ENCODE measurements around the gene WLS.
"Not testable (repeated sequence)": the region's sequence is repeated elsewhere in the genome, so short reads cannot be mapped to it uniquely, and the experiment has no call there.

The WLS gene

DNA sequence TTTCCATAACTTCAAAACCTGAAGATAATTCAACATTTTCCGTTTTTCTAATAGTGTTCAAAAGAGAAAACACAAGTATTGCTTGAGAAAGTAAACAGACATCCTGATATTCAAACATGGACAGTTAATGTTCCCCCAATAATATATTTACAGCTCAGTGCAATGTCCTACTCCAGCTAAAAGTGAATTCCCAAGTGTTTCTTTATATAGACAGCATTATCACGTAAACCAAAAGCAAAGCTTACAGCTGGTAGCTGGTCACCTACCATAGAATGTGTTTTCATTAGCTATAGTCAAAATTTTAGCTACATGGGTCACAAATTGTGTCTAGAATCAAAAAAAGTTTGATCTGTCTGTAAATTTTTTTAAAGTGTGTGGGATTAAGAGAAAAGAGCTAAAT lies 34.9 kb downstream of the WLS start:
- DNase-seq = no peak

DNA sequence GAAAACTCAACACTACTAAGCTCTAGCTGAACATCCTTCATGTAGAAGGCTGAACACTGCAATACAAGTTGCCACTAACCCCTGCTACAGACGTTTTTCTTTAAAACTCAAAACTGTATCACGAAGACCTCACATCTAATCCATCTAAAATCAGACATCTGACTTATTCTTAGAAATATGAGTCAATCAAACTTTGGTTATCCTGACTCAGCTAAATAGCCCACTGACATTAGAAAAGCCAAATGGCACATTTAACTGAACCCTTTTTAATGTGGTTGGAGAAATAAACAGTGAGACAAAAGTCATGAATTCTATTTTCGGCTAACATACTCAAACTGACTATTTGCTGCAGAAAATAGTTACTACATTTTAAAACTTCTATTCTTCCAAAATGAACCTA lies 35.6 kb downstream of the WLS start:
- no peak for DNase-seq

- DNase-seq = no peak
Measured at GRCh38 chr1:68191717-68192116, 40.6 kb downstream of the WLS start.

DNA sequence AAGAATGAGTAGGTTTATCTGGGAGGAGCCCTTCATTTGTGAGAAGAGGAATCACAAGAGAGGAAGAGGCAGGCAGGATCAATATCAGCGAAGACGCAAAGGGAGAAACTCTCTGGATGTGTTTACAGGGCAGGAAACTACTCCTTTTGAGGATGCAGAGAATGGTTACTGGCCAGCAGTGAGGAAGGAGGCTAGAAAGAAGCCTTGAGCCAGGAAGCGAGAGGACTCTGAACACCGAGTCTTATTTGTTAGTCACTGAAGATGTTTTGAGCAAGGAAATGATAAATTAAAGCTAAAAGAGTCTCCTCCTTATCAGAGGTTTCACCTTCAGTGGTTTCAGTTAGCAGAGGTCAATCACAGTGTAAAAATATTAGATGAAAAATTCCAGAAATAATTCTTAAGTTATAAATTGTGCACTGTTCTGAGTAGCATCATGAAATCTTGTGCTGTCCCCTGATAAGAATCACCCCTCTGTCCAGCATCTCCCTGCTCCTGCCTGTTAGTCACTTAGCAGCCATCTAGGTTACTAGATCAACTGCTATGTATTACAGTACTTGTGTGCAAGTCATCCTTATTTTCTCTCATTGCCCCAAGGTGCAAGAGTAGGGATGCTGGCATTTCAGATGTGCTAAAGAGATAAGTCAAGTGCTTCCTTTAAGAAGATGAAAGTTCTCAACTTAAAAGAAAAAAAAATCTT lies 43.5 kb downstream of the WLS start:
- DNase-seq = no peak

DNA sequence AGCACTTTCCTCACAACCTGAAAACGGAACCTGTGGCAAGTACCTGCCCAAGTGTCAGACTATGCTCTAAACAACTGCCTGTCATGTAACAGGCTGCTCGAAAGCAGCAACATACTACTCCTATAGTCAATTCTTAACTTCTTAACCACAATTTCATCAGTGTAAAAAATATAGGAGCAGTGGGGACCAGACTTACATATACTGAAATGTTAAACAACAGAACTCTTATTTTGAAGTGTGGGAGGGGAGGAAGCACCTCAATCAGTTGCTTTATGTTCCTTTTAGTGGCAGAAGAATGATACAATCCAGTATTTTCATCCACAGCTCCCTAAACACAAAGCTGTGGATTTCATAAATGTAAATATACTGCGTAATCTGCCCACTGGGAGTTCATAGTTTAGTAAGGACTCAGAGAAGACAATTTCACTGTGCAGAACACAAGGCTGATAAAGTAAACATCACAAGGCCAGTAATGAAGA lies 44.2 kb downstream of the WLS start:
- DNase-seq = no peak

GRCh38 chr1:68185743-68186142 lies 46.6 kb downstream of the WLS start:
- no peak for DNase-seq

GRCh38 chr1:68183895-68184294 lies 48.4 kb downstream of the WLS start:
- DNase-seq = no peak

DNA sequence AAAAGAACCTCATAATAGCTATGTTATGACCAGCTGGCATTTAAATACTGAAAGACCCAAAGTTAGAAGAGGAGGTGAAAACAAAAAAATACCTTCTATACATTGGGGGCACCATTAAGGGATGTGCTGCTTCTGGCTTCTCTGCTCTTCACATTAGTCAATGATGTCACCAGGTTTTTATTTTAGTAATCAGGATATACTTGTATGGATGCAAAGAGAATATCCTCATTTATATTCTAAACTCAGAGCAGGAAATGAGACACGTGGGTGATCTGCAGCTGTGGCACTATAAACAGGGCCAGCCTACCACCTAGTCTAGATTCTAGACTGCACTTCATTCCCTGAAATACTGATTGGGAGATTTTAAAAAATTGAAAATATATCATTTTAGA lies 51.2 kb downstream of the WLS start:
- DNase-seq = no peak

- DNase-seq = no peak
Measured at GRCh38 chr1:68180441-68181164, 51.7 kb downstream of the WLS start.

DNA sequence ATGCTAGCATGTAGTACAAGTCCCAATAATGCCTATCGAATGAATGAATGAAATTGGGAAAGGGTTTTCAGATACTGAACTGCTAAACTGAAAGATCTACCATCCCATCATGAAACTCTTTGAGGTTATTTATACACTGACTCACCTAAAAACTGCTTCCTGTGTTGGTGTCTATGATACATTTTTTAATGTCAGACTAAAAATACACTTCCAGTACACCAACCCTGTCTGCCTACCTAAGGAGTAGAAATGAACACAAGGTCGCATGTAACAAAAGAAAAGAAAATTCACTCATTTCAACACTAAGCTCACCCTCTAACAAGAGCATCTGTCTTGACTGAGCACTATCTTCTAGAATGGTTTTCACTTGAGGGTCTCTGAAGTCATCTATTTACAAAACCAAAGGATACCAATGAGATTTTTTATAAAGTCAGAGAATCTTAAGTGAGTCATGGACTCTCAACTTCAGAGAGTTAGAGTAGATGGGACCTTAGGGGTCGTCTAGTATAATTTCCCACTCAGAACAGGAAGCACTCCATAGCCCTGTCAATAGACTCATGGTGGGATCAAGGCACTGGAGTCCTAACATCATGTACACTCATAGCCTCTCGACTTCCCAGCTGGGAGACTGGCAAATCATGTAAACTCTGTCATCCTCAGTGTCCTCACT lies 53.4 kb downstream of the WLS start:
- DNase-seq = no peak

DNA sequence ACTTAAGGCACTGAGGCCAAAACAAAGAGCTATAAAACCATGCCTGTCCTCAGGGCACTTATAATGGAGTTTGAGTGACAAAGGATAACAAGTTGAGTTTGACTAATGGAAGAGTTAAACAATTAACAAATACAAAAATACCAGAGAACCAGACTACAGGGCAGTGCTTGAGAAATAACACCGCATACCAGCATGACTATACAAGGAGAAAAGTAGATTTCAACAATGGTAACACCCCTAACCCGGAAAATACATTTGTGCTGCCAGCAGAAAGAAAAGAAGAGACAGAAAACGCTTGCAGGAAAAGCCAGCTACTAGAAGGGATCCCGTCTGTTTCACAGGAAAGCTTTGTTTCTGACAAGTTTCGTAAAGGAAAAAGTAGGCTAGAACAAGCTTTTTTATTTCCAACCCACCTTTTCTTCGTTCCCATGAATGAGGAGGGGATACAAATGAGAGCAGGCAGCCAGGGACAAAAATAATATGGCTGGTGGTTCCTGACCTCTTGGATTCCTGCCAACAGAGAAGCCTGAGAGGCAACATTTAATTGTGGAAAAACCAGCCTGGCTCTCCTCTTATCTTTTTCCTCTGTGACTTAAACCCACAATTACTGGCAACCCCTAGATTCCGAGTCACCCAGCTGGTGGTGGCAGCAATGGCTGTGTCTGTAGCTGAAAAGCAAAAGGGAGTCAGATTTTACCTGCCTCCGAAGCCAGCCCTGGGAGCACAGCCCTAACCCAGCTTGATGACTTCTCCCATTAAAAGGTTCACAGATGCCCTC lies 56.5 kb downstream of the WLS start:
- no peak for DNase-seq

GRCh38 chr1:68174738-68175113 lies 57.6 kb downstream of the WLS start:
- DNase-seq = no peak

GRCh38 chr1:68173936-68174737 lies 58.2 kb downstream of the WLS start:
- no peak for DNase-seq

- no peak for DNase-seq
Measured at GRCh38 chr1:68173283-68173935, 58.9 kb downstream of the WLS start.

DNA sequence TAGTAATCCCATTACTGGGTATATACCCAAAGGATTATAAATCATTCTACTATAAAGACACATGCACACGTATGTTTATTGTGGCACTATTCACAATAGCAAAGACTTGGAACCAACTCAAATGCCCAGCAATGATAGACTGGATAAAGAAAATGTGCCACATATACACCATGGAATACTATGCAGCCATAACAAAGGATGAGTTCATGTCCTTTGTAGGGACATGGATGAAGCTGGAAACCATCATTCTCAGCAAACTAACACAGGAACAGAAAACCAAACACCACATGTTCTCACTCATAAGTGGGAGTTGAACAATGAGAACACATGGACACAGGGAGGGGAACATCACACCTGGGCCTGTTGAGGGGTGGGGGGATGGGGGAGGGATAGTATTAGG lies 60.5 kb downstream of the WLS start:
- DNase-seq = not testable (repeated sequence)

DNA sequence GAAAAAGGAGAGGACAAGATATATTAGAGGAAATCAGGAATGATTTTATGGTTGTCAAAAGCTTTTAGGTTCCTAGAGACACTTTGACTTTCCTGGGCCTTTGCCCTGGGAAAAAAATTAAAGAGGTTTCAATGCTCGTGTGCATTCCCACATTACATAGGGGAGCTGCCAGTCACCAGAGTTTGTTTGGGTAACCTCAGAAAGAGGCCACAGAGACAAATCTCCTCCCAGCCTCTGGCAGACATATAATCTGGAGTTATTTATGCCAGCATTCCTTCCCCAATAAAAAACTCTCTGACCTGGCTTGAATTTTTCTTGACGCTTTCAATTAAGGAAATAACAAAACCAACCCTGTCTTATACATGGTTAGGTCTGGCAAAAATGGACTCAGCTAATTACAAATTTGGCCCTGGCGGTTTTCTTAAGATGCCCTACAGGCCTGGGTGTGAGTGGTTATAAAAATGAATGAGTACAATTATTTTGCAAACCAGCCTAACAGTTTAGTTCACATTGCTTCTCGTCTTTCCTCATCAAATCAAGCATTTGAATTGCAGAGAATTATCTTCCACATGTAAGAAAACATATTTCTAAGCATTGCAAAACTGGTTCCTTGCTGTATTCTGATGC lies 63.7 kb downstream of the WLS start:
- DNase-seq = no peak

DNA sequence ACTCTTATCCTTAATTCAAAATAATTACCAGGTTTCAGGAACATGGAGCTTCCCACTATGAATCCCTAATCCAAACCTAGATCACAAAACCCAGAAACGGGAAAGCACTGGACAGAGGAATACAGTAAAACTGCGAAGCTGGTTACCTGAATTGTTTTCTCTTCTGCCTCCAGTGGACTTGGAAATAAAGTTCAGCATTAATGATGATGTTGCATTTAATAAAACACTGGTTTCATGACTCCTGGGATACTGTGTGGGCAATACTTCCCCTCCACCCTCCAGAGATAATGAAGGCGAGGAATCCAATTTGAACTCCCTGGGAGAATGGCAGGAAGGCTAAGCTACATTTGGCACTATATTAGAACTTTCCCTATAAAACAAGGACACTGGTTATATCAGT lies 65.1 kb downstream of the WLS start:
- no peak for DNase-seq

- DNase-seq = no peak
Measured at GRCh38 chr1:68166348-68166747, 66.0 kb downstream of the WLS start.

GRCh38 chr1:68165665-68166064 lies 66.7 kb downstream of the WLS start:
- DNase-seq = no peak

DNA sequence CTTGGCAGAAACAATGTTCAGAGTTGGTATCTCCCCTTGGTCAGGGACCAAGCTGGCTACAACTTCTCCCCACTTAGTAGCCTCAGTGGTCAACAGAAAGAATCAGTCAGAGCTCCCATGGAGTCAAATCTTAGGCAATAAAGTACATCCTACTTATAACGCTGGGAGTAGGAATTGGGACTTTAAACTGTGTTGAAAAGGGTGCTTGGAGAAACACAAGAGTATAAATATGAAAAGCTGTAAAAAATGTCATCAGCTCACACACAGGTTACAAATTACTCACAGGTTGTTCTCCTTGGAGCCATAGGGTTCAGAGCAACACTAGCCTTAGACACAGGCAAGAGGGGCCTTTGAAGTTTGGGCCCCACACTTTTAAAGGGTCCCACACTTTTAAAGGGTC lies 67.4 kb downstream of the WLS start:
- no peak for DNase-seq

GRCh38 chr1:68163220-68163619 lies 69.1 kb downstream of the WLS start:
- DNase-seq = no peak
